Hepatocyte (in vitro differentiated cells): Measurements from ENCODE around the gene TPK1. TPM values are rescaled to one million over a fixed set of nuclear protein-coding genes. Genes with fewer than 3 reads are reported as not detected.
"Not testable (repeated sequence)": the region's sequence is repeated elsewhere in the genome, so short reads cannot be mapped to it uniquely, and the experiment has no call there.

Experiments
- DNase-seq: peaks from one replicate; pipeline ENCODE4 v3.0.0-alpha.2; 2016; ENCODE audit warnings: low spot score
- H2AFZ ChIP-seq: fragments of 200-600 bp; sonication (generic); 2 replicates; pipeline ENCODE4 v1.6.0; 2016; ENCODE audit warnings: antibody characterized with exemption, mild to moderate bottlenecking
- H3K27ac ChIP-seq: fragments of 200-600 bp; sonication (generic); 2 replicates; pipeline ENCODE4 v1.5.1; 2016; ENCODE audit warnings: mild to moderate bottlenecking
- H3K27me3 ChIP-seq: fragments of 200-600 bp; sonication (generic); 2 replicates; pipeline ENCODE4 v1.6.1; 2016
- H3K36me3 ChIP-seq: fragments of 200-600 bp; sonication (generic); replicated peaks from 2 replicates; pipeline ENCODE4 v1.5.1; 2016; ENCODE audit warnings: low read depth; ENCODE audit not compliant: insufficient read depth
- H3K4me1 ChIP-seq: fragments of 200-600 bp; sonication (generic); 2 replicates; pipeline ENCODE4 v1.5.1; 2016; ENCODE audit warnings: mild to moderate bottlenecking, moderate library complexity; ENCODE audit not compliant: insufficient read depth
- H3K4me2 ChIP-seq: fragments of 200-600 bp; sonication (generic); 2 replicates; pipeline ENCODE4 v1.6.0; 2016
- H3K4me3 ChIP-seq: fragments of 200-600 bp; sonication (generic); 2 replicates; pipeline ENCODE4 v1.5.1; 2016; ENCODE audit warnings: mild to moderate bottlenecking
- H3K79me2 ChIP-seq: fragments of 200-600 bp; sonication (generic); 2 replicates; pipeline ENCODE4 v1.6.0; 2017; ENCODE audit warnings: mild to moderate bottlenecking
- H3K9me2 ChIP-seq: fragments of 200-600 bp; sonication (generic); replicated peaks from 2 replicates; pipeline ENCODE4 v1.6.0; 2017; ENCODE audit warnings: mild to moderate bottlenecking; ENCODE audit not compliant: insufficient read depth
- H3K9me3 ChIP-seq: fragments of 200-600 bp; sonication (generic); 2 replicates; pipeline ENCODE4 v1.5.1; 2016; ENCODE audit warnings: low read depth, mild to moderate bottlenecking
- H4K20me1 ChIP-seq: fragments of 200-600 bp; sonication (generic); 2 replicates; pipeline ENCODE4 v1.6.0; 2016; ENCODE audit warnings: mild to moderate bottlenecking; ENCODE audit not compliant: insufficient read depth, poor library complexity, severe bottlenecking
- EZH2 ChIP-seq: fragments of 200-600 bp; sonication (generic); IDR thresholded peaks from 2 replicates; pipeline ENCODE4 v1.6.1; 2016; ENCODE audit warnings: antibody characterized with exemption, mild to moderate bottlenecking, borderline replicate concordance
- EZH2phosphoT487 ChIP-seq: fragments of 200-600 bp; sonication (generic); IDR thresholded peaks from one replicate; pipeline ENCODE4 v1.6.1; 2018; ENCODE audit warnings: antibody characterized with exemption, mild to moderate bottlenecking, low read depth, moderate library complexity; ENCODE audit not compliant: unreplicated experiment, severe bottlenecking
- WGBS: methylation state at CpG from one replicate; pipeline ENCODE4 v1.1.6; 2016; ENCODE audit warnings: low lambda C conversion rate; ENCODE audit errors: missing lambda C conversion rate; 5-methylcytosine and 5-hydroxymethylcytosine counted together
- polyA plus RNA-seq: library from polyadenylated mRNA; unstranded; fragments of >200 nt; fragmentation: Nextera tagmentation; extraction: Ambion mirVana; gene quantifications from 2 replicates; pipeline ENCODE4 v1.2.1, GENCODE V29; 2016
- total RNA-seq: library from RNA; depleted of rRNA; stranded (reverse); fragments of >200 nt; gene quantifications from 2 replicates; pipeline ENCODE4 v1.2.3, GENCODE V29; 2014
- TF ChIP-seq, protein P1 (sequence below): fragments of 200-600 bp; sonication (generic); IDR thresholded peaks from 2 replicates; pipeline ENCODE4 v1.5.1; 2016; ENCODE audit warnings: antibody characterized with exemption, mild to moderate bottlenecking; ENCODE audit not compliant: poor library complexity

Gene TPK1
- total and polyA plus RNA-seq, 2 experiments from 2014 or later, result 8.7 to 9.7 TPM

DNA sequence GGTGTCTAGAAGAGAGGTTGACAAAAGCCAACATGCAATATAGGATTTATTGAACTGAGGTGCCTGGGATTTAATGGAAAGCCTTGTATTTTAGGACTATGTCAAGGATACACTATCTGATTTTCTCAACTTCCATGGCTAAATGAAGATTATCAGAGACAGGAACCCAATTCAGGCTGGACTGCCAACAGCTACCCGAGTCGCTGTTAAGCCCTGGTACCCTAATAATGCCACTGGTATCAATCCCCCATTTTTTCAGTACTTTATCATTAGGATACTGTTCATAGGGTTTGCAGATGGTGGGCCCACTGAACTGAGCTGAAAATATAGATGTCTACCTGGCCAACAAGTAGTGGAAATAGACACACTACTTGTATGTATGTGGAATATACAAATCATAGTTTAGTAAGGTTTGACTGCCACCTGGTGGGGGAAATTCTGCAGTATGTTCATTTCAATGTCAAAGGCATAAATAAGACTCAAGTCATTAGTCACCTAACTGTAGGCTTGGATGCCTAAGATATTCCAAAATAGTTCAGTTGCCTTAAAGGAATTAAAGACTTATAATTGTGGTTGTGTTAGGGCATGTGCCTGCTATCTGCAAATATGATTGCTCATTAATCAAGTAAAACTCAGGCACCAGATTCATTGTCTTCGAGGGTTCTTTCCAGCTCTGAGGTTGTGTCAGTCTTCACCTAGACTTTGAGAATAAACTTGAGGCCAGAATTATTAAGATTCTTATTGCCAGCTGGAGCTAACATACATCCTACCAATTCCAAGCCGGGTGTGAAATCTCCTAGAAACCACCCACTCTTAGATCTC, 398.3 kb downstream of the TPK1 start:
- Histone ChIP-seq H3K9me3 (no peaks in the 10 kb centered on the region), H3K79me2 (no peaks in the 10 kb centered on the region), H3K4me3 (no peak overlapping the region), H3K27ac (no peak overlapping the region), H3K36me3 (no peaks in the 10 kb centered on the region), H3K4me2 (no peak overlapping the region), H4K20me1 (no peaks in the 10 kb centered on the region), H2AFZ (no peak overlapping the region), H3K9me2 (no peaks in the 10 kb centered on the region), H3K4me1 (peaks cover 9% of the 10 kb centered on the region), H3K27me3 (no peaks in the 10 kb centered on the region)
- WGBS, result 82% methylated on average over 4 of the region's 4 CpGs
- peak; percentile 88 for DNase-seq
- TF ChIP-seq EZH2, result no peak
- TF ChIP-seq, protein P1, sequence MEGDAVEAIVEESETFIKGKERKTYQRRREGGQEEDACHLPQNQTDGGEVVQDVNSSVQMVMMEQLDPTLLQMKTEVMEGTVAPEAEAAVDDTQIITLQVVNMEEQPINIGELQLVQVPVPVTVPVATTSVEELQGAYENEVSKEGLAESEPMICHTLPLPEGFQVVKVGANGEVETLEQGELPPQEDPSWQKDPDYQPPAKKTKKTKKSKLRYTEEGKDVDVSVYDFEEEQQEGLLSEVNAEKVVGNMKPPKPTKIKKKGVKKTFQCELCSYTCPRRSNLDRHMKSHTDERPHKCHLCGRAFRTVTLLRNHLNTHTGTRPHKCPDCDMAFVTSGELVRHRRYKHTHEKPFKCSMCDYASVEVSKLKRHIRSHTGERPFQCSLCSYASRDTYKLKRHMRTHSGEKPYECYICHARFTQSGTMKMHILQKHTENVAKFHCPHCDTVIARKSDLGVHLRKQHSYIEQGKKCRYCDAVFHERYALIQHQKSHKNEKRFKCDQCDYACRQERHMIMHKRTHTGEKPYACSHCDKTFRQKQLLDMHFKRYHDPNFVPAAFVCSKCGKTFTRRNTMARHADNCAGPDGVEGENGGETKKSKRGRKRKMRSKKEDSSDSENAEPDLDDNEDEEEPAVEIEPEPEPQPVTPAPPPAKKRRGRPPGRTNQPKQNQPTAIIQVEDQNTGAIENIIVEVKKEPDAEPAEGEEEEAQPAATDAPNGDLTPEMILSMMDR, result peak; percentile 77
- TF ChIP-seq EZH2phosphoT487, result no peak

DNA sequence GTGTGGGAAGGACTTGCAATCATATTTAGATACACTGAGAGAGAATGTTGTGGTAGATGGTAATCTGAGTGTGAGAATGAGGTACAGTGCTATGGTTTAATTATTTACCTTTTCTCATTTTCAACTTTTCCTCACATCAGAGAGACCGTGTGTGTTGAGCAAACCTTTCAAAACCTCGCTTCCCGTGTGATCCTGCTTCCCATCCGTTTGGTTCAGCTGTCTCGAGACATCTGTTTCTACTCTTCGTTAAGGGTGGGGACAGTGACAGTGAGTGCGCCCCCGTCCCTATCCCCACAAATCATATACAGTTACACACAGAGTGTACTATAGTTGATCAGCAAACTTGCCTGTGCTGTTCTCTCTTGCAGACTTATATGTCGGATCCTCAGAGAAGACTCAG, 399.4 kb downstream of the TPK1 start:
- Histone ChIP-seq H3K27ac (no peak overlapping the region), H3K9me3 (no peaks in the 10 kb centered on the region), H2AFZ (no peak overlapping the region), H3K9me2 (no peaks in the 10 kb centered on the region), H4K20me1 (no peaks in the 10 kb centered on the region), H3K4me2 (no peak overlapping the region), H3K4me1 (peaks cover 9% of the 10 kb centered on the region), H3K4me3 (no peak overlapping the region), H3K36me3 (no peaks in the 10 kb centered on the region), H3K79me2 (no peaks in the 10 kb centered on the region), H3K27me3 (no peaks in the 10 kb centered on the region)
- TF ChIP-seq EZH2 (no peak), EZH2phosphoT487 (no peak)
- TF ChIP-seq, protein P1, result no peak
- WGBS, result 76% methylated on average over 9 of the region's 9 CpGs
- DNase-seq, result no peak

DNA sequence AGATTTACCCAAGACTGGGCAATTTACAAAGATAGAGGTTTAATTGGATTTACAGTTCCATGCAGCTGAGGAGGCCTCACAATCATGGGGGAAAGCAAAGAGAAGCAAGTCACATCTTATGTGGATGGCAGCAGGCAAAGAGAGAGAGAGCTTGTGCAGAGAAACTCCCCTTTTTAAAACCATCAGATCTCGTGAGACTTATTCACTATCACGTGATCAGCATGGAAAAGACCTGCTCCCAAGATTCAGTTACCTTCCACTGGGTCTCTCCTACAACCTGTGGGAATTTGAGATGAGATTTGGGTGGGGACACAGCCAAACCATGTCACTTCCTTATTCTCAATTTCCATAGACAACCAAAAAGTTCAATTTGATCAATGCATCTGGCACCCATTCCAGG, 407.4 kb downstream of the TPK1 start:
- no peaks in the 10 kb centered on the region for H3K4me1 ChIP-seq
- H3K27me3 ChIP-seq, result no peaks in the 10 kb centered on the region
- no peak for DNase-seq
- H3K4me2 ChIP-seq, result no peak overlapping the region
- no peaks in the 10 kb centered on the region for H4K20me1 ChIP-seq
- no peak overlapping the region for H2AFZ ChIP-seq
- H3K4me3 ChIP-seq, result no peak overlapping the region
- TF ChIP-seq, protein P1, result no peak
- TF ChIP-seq EZH2phosphoT487 (no peak), EZH2 (no peak)
- WGBS, result 83% methylated on average over 2 of the region's 2 CpGs
- H3K27ac ChIP-seq, result no peak overlapping the region
- no peaks in the 10 kb centered on the region for H3K9me3 ChIP-seq
- no peaks in the 10 kb centered on the region for H3K9me2 ChIP-seq
- no peaks in the 10 kb centered on the region for H3K79me2 ChIP-seq
- H3K36me3 ChIP-seq, result no peaks in the 10 kb centered on the region

DNA sequence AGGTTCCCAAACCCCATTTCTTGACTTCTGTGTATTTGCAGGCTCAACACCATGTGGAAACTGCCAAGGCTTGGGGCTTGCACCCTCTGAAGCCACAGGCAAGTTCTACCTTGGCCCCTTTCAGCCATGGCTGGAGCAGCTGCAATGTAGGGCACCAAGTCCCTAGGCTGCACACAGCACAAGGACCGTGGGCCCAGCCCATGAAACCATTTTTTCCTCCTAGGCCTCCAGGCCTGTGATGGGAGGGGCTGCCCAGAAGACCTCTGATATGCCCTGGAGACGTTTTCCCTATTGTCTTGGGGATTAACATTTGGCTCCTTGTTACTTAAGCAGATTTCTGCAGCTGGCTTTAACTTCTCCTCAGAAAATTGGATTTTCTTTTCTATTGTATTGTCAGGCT, 408.3 kb downstream of the TPK1 start:
- H3K4me2 ChIP-seq, H3K36me3 ChIP-seq, H3K27me3 ChIP-seq, H3K79me2 ChIP-seq, H3K27ac ChIP-seq, H3K9me2 ChIP-seq, DNase-seq, H3K4me1 ChIP-seq, H4K20me1 ChIP-seq, H3K4me3 ChIP-seq, H2AFZ ChIP-seq, H3K9me3 ChIP-seq: not testable (repeated sequence)
- 53% methylated on average over 2 of the region's 2 CpGs for WGBS

DNA sequence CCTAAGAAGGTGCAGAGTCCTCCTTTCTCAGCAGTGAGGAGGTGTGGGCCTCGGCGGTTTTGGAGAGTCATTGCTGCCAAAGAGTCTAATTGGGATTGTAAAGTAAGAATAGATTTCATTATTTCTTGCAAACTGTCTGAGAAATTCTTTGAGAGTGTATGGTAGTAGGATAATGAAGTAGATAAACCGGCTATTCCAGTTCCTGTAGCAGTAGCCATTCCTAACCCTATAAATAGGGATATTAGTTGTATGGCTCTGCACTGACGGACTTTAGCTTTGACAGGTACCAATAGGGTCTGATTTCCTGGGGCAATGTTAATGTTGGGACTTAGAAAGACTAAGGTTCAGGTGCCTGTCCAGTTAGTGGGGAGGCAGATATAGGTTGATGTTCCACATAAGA, 416.9 kb downstream of the TPK1 start:
- not testable (repeated sequence) for H3K27me3 ChIP-seq, H3K27ac ChIP-seq, H3K4me1 ChIP-seq, H3K4me3 ChIP-seq, H3K9me2 ChIP-seq, DNase-seq, H4K20me1 ChIP-seq, H3K36me3 ChIP-seq, H3K9me3 ChIP-seq, H3K79me2 ChIP-seq, H3K4me2 ChIP-seq, H2AFZ ChIP-seq
- 83% methylated on average over 4 of the region's 4 CpGs for WGBS
